GM18517 (cell line): Measurements from ENCODE around the gene MKLN1.
A peak's percentile ranks its signal among the peaks of the same experiment; 100 is the strongest.
"Not testable (repeated sequence)": the region's sequence is repeated elsewhere in the genome, so short reads cannot be mapped to it uniquely, and the experiment has no call there.

ENCODE experiments used
- ATAC-seq: cut with Tn5 transposase; IDR thresholded peaks from one replicate; pipeline ENCODE4 v1.9.1; 2021; ENCODE audit warnings: mild to moderate bottlenecking, moderate library complexity; ENCODE audit not compliant: unreplicated experiment

The MKLN1 gene

DNA sequence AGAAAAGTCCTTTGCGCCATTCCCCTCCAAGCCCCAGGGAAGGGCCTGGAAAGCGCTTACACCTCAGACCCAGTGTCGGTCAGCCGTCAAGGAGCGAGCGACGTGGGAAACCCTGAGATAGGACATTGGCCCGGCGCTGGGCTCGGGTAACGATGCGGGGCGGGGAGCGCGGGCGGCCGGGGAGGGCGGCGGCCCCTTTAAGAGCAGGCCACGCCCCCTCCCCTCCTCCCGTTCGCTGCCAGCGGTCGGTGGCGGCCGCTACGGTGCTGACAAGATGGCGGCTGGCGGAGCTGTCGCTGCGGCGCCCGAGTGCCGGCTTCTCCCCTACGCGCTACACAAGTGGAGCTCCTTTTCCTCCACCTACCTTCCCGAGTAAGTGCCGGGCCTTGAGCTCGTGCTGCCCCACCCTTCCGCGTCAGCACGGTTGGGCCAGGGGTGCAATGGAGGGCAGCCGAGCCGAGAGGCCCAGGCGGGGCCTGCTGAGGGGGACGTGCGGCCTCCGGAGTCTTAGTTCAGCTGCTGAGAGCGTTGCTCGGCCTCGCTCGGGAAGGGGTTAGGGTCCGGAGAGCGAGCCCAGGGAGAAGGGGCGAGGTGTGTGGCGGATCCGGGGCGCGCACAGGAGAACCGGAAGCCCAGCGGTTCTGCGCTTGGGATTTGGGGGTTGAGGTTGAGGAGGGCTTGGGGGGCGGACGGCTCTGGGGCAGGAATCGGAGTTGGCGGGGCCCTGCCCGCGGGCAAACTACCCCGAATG is at the start of gene MKLN1:
MKLN1 (plus strand) TSS at position 251 of the 751 bp plus-strand sequence; CDS start at position 275, 24 bp downstream.
- peak; percentile 73 for ATAC-seq

DNA sequence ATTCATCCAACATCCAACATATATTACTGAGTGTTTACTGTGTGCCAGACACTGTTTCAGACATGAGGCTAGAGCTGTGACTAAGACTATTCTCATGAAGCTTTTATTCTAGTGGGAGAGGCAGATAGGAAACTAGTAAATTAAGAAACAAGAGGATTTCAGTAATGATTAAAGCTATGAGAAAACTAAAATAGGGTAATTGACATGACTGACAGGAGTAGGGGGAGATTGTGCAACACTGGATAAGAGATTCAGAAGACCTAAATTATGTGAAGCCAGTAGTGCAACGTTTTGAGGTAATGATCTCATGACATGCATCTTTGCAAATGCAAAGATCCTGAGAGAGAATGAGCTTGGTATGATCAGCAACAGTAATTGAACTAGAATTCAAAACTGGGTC is 48.6 kb upstream of the MKLN1 start:
- ATAC-seq = no peak

DNA sequence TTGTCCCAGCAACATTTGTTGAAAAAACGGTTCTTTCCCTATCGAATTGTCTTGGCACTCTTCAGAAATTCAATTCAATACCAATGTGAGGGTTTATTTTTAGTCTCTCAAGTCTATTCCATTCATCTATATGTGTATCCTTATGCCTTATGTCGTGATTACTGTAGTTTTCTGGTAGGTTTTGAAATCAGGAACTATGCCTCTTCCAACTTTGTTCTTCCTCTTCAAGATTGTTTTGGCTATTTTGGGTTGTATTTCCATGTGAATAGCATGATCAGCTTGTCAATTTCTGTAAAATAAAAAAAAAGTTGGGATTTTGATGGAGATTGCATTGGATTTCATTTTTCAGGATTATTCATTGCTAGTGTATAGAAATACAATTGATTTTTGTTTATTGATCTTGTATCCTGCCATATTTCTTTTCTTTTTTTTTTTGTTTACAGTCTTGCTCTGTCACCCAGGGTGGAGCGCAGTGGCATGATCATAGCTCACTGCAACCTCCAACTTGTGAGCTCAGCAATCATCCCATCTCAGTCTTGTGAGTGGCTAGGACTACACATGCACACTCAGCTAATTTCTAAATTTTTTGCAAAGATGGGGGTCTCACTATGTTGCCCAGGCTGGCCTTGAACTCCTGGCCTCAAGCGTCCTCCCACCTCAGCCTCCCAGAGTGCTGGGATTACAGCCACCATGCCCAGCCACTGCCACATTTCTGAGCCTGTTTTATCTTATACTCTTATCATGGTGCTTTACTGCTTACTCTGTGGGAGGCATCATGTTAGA is 46.2 kb upstream of the MKLN1 start:
- no peak for ATAC-seq

DNA sequence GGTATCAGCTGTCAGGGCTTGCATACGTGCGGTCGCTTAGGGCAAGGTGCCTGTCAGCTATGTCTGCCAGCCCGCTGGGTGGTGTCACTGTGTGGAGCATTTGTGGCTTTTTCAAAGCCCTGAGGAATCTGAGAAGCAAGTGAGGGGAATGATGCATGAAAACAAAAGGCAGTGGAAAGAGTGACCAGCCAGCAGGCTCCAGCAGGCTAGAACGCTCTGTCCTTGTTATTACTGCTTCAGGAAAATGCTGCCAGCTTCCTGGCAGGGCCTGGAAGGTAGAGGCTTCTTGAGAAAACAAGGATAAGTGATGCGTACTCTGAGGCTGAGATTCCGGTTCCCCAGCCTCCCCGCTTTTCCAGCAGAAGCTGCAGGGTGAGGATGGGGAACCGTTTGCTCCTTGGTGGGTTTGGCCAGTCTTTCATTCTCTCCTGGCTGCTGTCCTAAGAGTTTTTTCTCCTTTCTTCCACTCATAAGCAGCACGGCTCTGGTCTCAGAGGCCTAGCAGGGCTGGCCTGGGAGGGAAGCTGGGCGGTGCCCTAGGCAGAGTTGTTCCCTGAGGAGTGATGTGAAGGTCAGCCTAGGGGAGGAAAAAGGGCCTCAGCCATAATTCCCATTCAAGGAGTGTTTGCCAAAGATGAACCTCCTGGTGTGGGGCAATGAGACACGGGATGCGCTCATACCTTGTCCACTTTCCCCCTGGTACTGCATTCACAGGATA is 42.8 kb upstream of the MKLN1 start:
- ATAC-seq = no peak

DNA sequence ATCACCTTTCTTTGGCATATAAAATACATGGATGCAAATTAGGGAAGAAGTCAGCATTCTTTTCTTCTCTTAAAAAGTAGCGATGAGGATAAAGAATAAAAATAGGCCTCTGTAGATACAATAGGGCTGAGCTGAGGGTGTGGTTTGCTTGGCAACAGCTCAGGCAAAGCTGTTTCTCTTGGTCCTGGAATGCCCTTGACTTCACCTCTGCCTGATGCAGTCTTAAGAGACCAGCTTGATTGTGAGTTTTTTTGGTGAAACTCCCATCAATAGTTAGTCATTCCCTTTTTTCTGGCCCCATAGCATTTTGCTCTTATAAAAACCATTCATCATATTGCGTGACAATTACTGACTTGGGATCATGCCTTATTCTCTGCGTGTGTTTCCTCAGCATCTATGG is 42.1 kb upstream of the MKLN1 start:
- ATAC-seq = no peak

DNA sequence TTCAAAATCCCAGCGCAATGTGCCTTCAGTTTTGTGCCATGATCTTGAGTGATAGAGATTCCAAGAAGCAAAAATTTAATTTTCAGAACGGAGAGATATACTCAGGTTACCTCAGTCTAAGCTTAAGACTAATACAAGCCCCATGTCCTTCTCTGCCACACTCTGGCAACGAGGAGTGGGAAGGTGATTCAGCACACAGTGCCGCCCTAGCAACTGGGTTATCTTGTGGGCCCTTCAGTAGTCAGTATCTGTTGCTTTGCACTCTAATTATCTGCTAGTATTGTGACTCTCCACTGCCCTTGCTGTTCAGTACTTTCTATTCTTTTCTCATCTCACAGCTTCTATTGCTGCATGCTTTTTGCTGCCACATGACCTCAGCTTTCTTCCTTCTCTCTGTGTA is 39.2 kb upstream of the MKLN1 start:
- no peak for ATAC-seq

DNA sequence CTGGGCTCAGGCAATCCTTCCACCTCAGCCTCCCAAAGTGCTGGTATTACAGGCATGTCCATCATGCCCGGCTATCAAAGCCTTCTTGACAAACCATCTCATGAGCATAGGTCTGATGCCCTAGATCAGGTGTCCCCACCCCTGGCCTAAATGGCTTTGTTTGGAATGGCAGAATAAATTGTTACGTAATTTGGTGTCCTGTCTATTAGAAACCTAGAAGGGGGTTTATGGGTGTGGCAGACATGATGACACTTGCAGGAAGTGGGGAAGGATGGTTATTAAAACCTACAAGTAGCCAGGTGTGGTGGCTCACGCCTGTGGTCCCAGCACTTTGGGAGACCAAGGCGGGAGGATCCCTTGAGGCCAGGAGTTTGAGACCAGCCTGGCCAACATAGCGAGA is 38.6 kb upstream of the MKLN1 start:
- no peak for ATAC-seq

DNA sequence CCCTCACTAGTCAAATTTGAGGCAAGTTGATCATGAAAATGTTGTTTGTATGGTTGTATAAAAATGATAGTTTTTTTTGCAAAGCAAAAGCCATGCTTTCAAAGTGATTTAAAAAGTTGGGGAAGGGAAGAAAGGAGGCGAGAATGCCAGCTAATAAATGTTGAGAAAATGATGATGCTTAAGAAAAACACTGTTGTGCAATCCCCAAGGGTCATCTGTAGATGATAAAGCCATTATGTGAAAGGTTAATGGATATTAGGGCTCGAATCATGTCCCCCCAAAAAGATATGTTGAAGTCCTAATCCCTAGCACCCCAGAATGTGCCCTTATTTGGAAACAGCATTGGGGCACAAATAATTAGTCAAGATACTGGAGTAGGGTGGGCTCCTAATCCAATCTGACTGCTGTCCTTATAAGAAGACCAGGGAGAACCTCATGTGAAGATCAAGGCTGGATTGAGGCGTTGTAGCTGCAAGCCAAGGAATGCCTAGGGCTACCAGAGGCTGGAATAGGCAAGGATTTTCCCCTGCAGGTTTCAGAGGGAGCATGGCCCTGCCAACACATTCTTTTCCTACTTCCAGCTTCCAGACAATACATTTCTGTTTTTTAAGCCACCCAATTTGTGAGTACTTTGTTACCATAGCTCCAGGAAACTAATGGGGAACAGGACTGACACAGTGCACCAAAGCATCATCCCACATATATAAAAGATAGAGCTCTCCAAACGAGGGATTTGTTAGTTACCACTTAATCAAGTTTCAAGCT is 35.4 kb upstream of the MKLN1 start:
- ATAC-seq = no peak

DNA sequence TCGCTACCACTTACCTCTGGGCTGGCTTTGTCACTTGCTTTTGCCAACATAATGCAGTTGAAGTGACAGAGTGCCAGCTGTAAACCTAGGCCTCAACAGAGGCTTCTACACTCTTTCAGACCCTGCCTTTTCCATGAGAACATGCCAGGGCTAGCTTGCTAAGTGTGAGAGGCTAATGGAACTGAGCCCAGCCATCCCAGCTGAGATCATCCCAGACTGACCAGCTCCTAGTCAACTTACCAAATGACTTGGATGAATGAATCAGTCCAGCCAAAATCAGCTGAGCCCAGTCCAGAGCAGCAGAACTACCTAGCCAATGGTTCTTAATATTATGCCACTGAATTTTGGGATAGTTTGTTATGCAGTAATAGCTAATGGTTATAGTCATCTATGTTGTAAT is 34.7 kb upstream of the MKLN1 start:
- ATAC-seq = no peak

DNA sequence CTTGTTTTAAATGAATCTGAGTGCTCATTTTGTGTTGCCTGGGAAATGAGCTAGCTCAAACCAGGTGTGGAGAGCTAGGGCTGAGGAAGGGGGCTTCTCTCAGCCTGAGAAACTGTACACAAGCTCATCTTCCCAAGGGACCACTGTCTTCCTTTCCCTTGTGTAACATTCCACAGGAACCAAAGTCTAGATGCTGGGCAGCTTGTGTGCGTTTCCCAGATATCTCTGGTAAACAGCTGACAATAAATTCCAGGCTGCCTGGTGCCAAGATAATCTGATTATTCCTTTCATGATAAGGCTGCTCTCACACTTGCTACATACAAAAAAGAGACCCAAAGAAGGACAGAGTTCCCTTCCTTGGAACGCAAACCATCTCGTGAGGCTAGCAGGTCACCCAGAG is 33.1 kb upstream of the MKLN1 start:
- ATAC-seq = no peak

DNA sequence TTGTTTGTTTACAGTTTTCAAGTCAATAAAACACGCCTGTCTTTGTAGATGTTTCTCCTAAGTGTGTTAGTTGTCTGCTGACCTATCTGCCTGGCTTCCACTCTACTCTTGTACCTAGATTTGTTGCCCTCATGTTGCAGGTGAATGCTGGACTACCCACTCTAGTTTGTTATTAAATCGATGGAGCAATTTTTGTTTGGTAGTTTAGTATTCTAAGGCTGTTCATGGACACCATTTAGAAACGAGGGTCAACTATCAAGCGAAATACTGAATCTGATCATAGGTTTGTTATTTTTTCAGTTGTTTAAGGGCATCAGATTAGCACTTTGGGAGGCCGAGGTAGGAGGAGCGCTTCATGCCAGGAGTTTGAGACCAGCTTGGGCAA is 29.1 kb upstream of the MKLN1 start:
- no peak for ATAC-seq

DNA sequence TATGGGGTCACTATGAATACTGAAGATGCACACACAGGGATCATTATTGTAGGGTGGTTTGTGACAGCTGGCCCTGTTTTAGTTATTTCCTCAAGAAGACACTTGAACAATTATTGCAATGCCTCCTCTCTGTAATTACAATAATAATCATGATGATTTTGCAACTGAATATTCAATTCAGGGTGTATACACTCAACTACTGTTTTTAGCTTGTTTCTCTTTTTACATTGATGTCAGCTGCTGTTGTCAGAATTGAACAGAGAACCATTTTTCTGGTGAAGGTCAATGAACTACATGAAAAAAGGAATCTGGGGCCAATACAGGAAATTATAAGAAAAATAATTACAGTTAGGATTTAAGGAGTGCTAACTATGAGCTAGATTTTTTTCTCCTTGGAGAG is 28.6 kb upstream of the MKLN1 start:
- ATAC-seq = no peak

DNA sequence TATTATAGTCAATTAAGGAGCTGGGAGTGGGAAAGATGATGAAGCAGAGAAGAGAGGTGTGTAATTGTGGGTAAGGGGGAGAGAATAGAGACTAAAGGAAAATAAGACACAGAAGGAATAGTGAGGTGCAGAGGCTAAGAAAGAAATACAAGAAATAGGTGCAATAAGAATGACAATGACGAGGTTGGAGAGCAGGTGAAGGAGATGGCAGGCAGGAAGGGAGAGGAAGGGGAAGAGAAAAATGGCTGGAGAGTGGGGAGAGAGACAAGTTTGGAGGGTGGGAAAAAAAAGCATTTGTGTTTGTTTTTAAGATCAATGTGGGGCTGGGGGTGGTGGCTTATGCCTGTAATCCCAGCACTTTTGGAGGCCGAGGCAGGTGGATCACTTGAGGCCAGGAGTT is 27.6 kb upstream of the MKLN1 start:
- no peak for ATAC-seq

DNA sequence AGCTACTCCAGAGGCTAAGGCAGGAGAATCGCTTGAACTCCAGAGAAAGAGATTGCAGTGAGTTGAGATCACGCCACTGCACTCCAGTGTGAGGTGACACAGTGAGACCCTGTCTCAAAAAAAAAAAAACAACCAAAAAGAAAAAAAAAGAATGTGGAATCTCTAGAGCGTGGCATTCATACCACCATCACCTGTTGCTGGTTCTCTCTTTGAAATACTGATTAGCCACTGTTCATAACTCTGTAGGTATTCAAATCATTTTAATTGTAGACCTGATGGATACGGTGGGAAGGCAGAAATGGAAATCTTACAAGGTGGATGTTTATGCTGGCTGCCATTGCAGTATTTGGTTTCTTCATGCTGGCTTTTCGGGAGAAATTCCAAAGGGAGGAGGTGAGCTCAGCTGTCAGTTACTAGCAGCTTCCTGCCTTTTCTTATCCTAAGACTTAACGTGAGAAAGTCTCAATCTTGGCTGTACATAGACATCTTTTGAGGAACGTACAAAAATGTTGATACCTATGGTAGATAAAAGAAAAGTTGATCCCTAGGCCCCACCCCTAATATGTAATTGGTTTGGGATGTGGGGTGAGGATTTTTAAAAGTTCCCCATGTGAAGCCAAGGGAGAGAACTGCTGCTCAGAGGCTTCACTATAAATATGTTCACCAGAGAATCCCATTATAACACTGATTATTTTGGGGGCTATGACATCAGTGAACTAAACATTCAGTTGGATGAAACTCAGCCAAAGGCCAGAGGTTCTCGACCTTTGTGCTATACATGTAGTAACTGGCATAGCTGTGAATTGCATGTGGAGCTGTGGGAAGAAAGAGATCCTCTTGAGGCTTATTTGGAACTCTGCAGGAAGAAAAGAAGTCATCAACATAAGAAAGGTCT is 26.9 kb upstream of the MKLN1 start:
- ATAC-seq = no peak

DNA sequence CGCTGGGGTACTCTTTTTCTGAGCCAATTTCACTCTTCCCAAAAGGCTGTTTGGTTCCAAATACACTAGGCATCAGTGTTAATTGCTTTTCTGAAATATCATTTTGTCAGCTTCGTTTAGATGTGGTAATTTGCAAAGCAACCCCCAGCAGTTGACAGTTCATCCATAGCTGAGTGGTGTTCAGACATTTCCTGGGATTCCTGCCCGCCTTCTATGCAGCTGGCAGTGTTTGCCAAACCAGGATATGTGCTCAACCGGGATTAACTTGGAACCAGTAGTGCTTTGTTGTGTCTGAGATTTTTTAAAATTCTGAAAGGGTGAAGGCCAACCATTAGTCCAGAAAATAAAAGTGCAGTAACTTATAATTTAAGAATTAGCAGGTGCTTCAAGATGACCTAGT is 25.2 kb upstream of the MKLN1 start:
- no peak for ATAC-seq

DNA sequence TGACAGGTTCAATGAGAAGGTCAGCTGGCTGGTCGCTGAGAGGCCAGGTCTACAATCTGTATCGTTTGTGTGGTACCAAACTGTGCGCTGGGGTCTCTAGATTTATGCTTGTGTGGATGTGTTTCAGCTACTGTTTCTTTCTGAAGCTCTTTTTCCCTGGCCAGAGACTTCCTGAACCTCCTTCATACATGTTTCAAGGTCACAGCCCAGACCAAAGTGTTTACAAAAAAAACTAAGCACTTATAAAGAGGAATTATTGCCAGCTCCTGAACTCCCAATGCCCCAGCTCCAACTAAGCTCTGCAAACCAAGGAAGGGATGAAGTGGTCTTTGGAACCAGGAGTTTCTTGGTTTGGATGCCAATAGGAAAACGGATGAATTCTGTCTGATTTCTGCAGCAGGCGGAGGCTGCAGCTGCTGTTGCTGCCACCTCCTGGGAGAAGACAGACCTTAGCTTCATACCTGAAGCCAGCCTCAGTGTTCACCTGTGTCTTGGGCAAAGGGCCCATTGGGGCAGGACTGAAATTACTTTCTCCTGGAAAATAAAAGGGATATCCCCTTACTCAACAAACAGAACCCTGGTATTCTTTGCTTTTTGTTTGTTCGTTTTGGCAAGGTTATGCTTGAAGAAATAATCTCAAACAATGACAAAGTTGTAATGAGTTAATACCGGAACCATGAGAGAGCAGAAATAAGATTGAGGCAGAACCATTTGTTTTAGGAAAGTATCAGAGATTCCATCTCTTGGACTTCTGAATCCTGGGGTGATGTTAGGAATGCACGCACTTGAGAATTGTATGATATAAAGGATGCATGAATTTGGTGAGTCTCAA is 24.6 kb upstream of the MKLN1 start:
- no peak for ATAC-seq

DNA sequence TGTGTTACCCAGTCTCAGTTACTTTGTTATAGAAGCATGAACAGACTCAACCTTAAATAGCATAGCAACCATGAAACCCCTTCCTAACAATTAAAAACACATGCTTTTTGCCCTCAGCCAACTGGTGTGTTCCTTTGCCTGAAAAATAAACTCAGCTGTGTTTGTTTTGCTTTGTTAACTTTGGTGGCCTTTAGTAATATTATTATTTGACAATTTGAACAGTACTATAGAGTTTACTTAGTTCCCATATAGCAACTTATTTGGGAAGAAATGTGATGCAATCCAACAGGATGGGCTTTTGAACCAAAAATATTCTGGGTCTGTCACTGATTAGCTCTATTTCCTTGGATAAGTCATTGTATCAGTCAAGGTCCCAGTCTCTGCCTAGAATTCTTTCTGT is 22.5 kb upstream of the MKLN1 start:
- ATAC-seq = no peak

DNA sequence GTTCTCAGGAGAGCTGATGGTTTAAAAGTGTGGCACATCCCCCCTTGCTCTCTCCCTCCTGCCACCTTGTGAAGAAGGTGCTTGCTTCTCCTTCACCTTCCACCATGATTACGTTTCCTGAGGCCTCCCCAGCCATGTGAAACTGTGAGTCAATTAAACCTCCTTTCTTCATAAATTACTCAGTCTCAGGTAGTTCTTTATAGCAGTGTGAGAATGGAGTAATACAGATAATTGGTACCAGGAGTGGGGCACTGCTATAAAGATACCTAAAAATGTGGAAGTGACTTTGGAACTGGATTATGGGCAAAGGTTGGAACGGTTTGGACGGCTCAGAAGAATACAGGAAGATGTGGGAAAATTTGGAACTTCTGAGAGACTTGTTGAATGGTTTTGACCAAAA is 21.6 kb upstream of the MKLN1 start:
- ATAC-seq = not testable (repeated sequence)

DNA sequence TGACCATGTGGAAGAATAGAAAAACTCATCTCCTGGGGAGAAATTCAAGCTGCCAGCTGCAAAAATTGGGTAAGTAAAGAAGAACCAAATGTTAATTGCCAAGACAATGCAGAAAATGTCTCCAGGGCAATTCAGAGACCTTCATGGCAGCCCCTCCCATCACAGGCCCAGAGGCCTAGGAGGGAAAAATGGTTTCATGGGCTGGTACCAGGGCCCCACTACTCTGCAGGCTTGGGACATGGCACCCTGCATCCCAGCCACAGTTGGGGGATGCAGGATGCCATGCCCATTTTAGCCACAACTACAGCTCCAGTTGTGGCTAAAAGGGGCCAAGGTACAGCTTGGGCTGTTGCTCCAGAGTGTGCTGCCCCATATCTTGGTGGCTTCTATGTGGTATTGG is 20.9 kb upstream of the MKLN1 start:
- no peak for ATAC-seq
